Fibroblast of lung (primary cell): ENCODE results near the gene NCAM2. TPM values are rescaled to one million over a fixed set of nuclear protein-coding genes. Genes with fewer than 3 reads are reported as not detected.

Experiments used
- DNase-seq, 2 donors: peaks; one replicate each; pipeline versions ENCODE4 v3.0.0 to v3.0.0-alpha.2; 2010; ENCODE audit warnings: low read depth in 2 of 2
- H2AFZ ChIP-seq: 2 replicates; pipeline ENCODE4 v1.5.1; 2012; ENCODE audit warnings: low read length, control low read depth, inconsistent platforms
- H3K27ac ChIP-seq: 2 replicates; pipeline ENCODE4 v1.5.1; 2011; ENCODE audit warnings: low read length, control low read depth; ENCODE audit not compliant: insufficient read depth
- H3K27me3 ChIP-seq: 2 replicates; pipeline ENCODE4 v1.5.1; 2011; ENCODE audit warnings: mild to moderate bottlenecking, low read length; ENCODE audit not compliant: control insufficient read depth, insufficient read depth
- H3K36me3 ChIP-seq: 2 replicates; pipeline ENCODE4 v1.5.1; 2011; ENCODE audit warnings: low read length; ENCODE audit not compliant: control insufficient read depth, insufficient read depth
- H3K4me1 ChIP-seq: 2 replicates; pipeline ENCODE4 v1.5.1; 2011; ENCODE audit warnings: low read length; ENCODE audit not compliant: control insufficient read depth, insufficient read depth; ENCODE audit errors: extremely low read depth
- H3K4me2 ChIP-seq: 2 replicates; pipeline ENCODE4 v1.5.1; 2011; ENCODE audit warnings: low read length, control low read depth; ENCODE audit not compliant: insufficient read depth; ENCODE audit errors: extremely low read depth
- H3K4me3 ChIP-seq, 4 experiments: fragments of 200-600 bp in 1 of 4; sonication (generic) in 1 of 4; replicated peaks in 1 of 4; 2 replicates each; pipeline ENCODE4 v1.5.1; 2011 to 2016; ENCODE audit warnings: low read length in 4 of 4, low read depth in 3 of 4, mild to moderate bottlenecking in 3 of 4, control low read depth in 2 of 4, inconsistent platforms in 1 of 4, mixed read lengths in 1 of 4; ENCODE audit not compliant: insufficient read depth in 1 of 4; ENCODE audit errors: control extremely low read depth in 1 of 4
- H3K79me2 ChIP-seq: 2 replicates; pipeline ENCODE4 v1.5.1; 2012; ENCODE audit warnings: mild to moderate bottlenecking, low read length, inconsistent platforms; ENCODE audit not compliant: control insufficient read depth, insufficient read depth
- H3K9ac ChIP-seq: 2 replicates; pipeline ENCODE4 v1.5.1; 2011; ENCODE audit warnings: mild to moderate bottlenecking, low read length, control low read depth; ENCODE audit not compliant: insufficient read depth
- H3K9me3 ChIP-seq: 2 replicates; pipeline ENCODE4 v1.5.1; 2012; ENCODE audit warnings: low read depth, low read length; ENCODE audit not compliant: control insufficient read depth, insufficient read depth
- H4K20me1 ChIP-seq: 2 replicates; pipeline ENCODE4 v1.5.1; 2011; ENCODE audit warnings: low read length; ENCODE audit not compliant: control insufficient read depth, insufficient read depth; ENCODE audit errors: extremely low read depth
- CTCF ChIP-seq, 2 donors: IDR thresholded peaks in 1 of 2; conservative IDR thresholded peaks in 1 of 2; 1 replicate in 1 of 2; 2 replicates in 1 of 2; pipeline ENCODE4 v1.5.1; 2011 to 2012; ENCODE audit warnings: low read length in 2 of 2, control low read depth in 1 of 2, inconsistent platforms in 1 of 2, low read depth in 1 of 2, mild to moderate bottlenecking in 1 of 2
- EZH2 ChIP-seq: IDR thresholded peaks from 2 replicates; pipeline ENCODE4 v1.5.1; 2012; ENCODE audit warnings: low read length, control low read depth, mild to moderate bottlenecking; ENCODE audit errors: missing control alignments
- polyA minus RNA-seq: library from RNA; depleted of rRNA, polyadenylated mRNA; stranded (reverse); fragments of >200 nt; gene quantifications from 2 replicates; pipeline ENCODE4 v1.2.3, GENCODE V29; 2011; ENCODE audit warnings: low replicate concordance
- polyA plus RNA-seq, 2 donors: library from polyadenylated mRNA; depleted of rRNA in 1 of 2; stranded (reverse) in 1 of 2; unstranded in 1 of 2; fragments of >200 nt; gene quantifications; 2 replicates each; pipeline ENCODE4 v1.2.1, GENCODE V29; 2011 to 2012; ENCODE audit warnings: missing spikeins in 1 of 2
- total RNA-seq: library from RNA; depleted of rRNA; stranded (reverse); fragments of >200 nt; gene quantifications from 2 replicates; pipeline ENCODE4 v1.2.1, GENCODE V29; 2014

Gene NCAM2
- 8.5 and 11.1 TPM in 2 replicates for total RNA-seq
- polyA plus RNA-seq, result 4.1 and 5.6 TPM in 2 replicates
- 3.6 and 3.9 TPM in 2 replicates for polyA plus RNA-seq (2012)
- polyA minus RNA-seq, result 0.41 TPM in 1 of 2 replicates, not detected in the other

- Histone ChIP-seq H3K27ac (no peak within 1 kb of the TSS), H2AFZ (peak within 1 kb of the TSS; percentile 90)
- no peak for TF ChIP-seq EZH2
- no peak for TF ChIP-seq CTCF (conservative IDR thresholded peaks at IDR 0.05 in 1 of 2, IDR thresholded peaks at IDR 0.05 in 1 of 2; ENCODE audit: low read depth in 1 of 2, low read length in 2 of 2)
These were observed at the start of gene NCAM2 for GRCh38 chr21:20997636-20998455. TSS of gene NCAM2 (plus strand) at chr21:20998409.

DNA sequence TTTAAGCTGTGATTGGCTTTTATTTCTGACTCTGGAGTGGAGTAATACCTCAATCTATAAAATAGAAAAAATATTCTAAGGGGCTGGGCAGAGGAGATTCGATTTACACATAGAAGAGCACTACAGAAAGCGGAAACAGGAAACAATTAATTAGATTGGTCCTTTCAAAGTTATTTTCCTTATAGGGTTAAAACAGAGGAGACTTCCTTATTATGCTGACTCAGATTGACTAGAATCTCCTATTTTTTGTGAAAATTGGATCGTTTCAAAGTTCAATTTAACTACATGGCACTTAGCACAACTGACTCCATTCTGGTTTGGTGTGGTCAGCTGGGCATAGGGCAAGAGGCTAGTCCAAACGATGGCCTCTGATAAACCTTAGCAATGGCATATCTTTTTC, 48.3 kb upstream of the NCAM2 start:
- H3K36me3 ChIP-seq, result no peaks in the 10 kb centered on the region
- H3K9ac ChIP-seq, result no peak overlapping the region
- no peaks in the 10 kb centered on the region for H3K27me3 ChIP-seq
- H3K4me1 ChIP-seq, result no peaks in the 10 kb centered on the region
- no peaks in the 10 kb centered on the region for H4K20me1 ChIP-seq
- no peak for TF ChIP-seq EZH2
- TF ChIP-seq CTCF (conservative IDR thresholded peaks at IDR 0.05 in 1 of 2, IDR thresholded peaks at IDR 0.05 in 1 of 2; ENCODE audit: low read depth in 1 of 2, low read length in 2 of 2), result no peak
- DNase-seq, result no peak
- H3K27ac ChIP-seq, result no peak overlapping the region
- H2AFZ ChIP-seq, result no peak overlapping the region
- no peak overlapping the region for H3K4me2 ChIP-seq
- H3K79me2 ChIP-seq, result no peaks in the 10 kb centered on the region
- no peak overlapping the region for H3K4me3 ChIP-seq
- no peaks in the 10 kb centered on the region for H3K9me3 ChIP-seq

More at GRCh38 chr21:20997636-20998455, at the start of gene NCAM2:
- H3K4me1 ChIP-seq, result no peaks in the 10 kb centered on the region
- peak within 1 kb of the TSS; percentile 23 for H3K9ac ChIP-seq
- no peaks in the 10 kb centered on the region for H3K27me3 ChIP-seq
- H3K36me3 ChIP-seq, result no peaks in the 10 kb centered on the region
- no peaks in the 10 kb centered on the region for H4K20me1 ChIP-seq
- peak within 1 kb of the TSS; percentile 62 to 93 (median 78) for H3K4me3 ChIP-seq
- no peaks in the 10 kb centered on the region for H3K79me2 ChIP-seq
- no peaks in the 10 kb centered on the region for H3K9me3 ChIP-seq
- peak; percentile 85 to 88 for DNase-seq
- H3K4me2 ChIP-seq, result peak within 1 kb of the TSS; percentile 92

DNA sequence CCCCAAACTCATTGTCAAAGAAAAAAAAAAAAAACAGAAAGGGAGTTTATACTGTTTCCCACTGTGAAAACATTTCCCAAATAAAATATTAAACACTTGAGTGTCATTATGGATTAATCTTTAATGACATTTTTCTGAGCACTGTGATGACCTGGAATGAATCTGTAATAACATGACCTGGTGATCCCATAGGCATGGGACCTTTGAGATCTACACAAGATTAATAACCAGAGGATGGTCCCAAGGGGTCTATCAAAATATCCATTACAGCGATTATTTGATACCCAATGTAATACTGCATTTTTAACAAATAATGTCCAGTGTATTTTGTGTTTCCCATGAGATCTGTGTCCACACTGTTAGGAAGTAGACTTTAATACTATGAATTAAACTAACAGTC, 32.4 kb upstream of the NCAM2 start:
- Histone ChIP-seq H3K79me2 (no peaks in the 10 kb centered on the region), H3K4me1 (no peaks in the 10 kb centered on the region), H3K4me3 (no peak overlapping the region), H3K9ac (no peak overlapping the region), H2AFZ (no peak overlapping the region), H3K27me3 (no peaks in the 10 kb centered on the region), H3K36me3 (no peaks in the 10 kb centered on the region), H4K20me1 (no peaks in the 10 kb centered on the region), H3K27ac (no peak overlapping the region), H3K4me2 (no peak overlapping the region), H3K9me3 (no peaks in the 10 kb centered on the region)
- no peak for DNase-seq
- TF ChIP-seq EZH2, result no peak
